IMR-90 (cell line): ENCODE results near the gene IBA57. TPM values are rescaled to one million over a fixed set of nuclear protein-coding genes. Genes with fewer than 3 reads are reported as not detected.

Experiments used
- ATAC-seq: fragments of 200-7000 bp; cut with Tn5 transposase; 2 replicates; pipeline ENCODE4 v1.9.1; 2020; ENCODE audit warnings: low read depth, mild to moderate bottlenecking, moderate library complexity
- BruUV-seq: library from RNA; stranded (reverse); fragments of 400-500 nt; replicated peaks from 2 replicates; lab custom pipeline; 2021; lab: Mats Ljungman, UMichigan
- CTCF ChIA-PET: fragments of 300-600 bp; formaldehyde crosslinking; extraction: SDS; loops from one replicate; lab custom pipeline; 2021; ENCODE audit warnings: antibody characterized with exemption; lab: Yijun Ruan, JAX
- POLR2A ChIA-PET: fragments of 300-600 bp; sonication (Branson Sonifier 250); formaldehyde crosslinking; loops from one replicate; lab custom pipeline; 2022; ENCODE audit warnings: antibody characterized with exemption; ENCODE audit not compliant: unreplicated experiment; lab: Charles Lee
- DNase-seq: peaks from one replicate; pipeline ENCODE4 v3.0.0; 2013
- H2AFZ ChIP-seq: replicated peaks from 2 replicates; pipeline ENCODE3; 2013; ENCODE audit warnings: low read length, mild to moderate bottlenecking; ENCODE audit not compliant: poor library complexity
- H2AK5ac ChIP-seq: 2 replicates; pipeline ENCODE4 v1.6.1; 2013; ENCODE audit warnings: low read depth, low read length, inconsistent platforms
- H2AK9ac ChIP-seq: replicated peaks from 2 replicates; pipeline ENCODE3; 2013; ENCODE audit warnings: mild to moderate bottlenecking, low read depth, low read length, moderate library complexity; ENCODE audit not compliant: poor library complexity
- H2BK120ac ChIP-seq: 2 replicates; pipeline ENCODE4 v1.6.1; 2013; ENCODE audit warnings: low read depth, low read length, inconsistent platforms
- H2BK15ac ChIP-seq: 3 replicates; pipeline ENCODE4 v1.6.1; 2013; ENCODE audit warnings: low read depth, low read length, inconsistent platforms
- H2BK20ac ChIP-seq: 2 replicates; pipeline ENCODE4 v1.6.1; 2013; ENCODE audit warnings: low read depth, mild to moderate bottlenecking, inconsistent platforms, low read length, moderate library complexity
- H2BK5ac ChIP-seq: 2 replicates; pipeline ENCODE4 v1.6.1; 2013; ENCODE audit warnings: mild to moderate bottlenecking, low read depth, low read length, inconsistent platforms; ENCODE audit not compliant: poor library complexity, severe bottlenecking
- H3K14ac ChIP-seq: replicated peaks from 2 replicates; pipeline ENCODE4 v1.6.1; 2013; ENCODE audit warnings: low read depth, low read length, inconsistent platforms
- H3K18ac ChIP-seq: 2 replicates; pipeline ENCODE4 v1.6.1; 2013; ENCODE audit warnings: low read depth, low read length, control low read depth
- H3K23ac ChIP-seq: 2 replicates; pipeline ENCODE4 v1.6.1; 2013; ENCODE audit warnings: low read depth, low read length, inconsistent platforms
- H3K27ac ChIP-seq: 2 replicates; pipeline ENCODE4 v1.5.1; 2013; ENCODE audit warnings: mild to moderate bottlenecking, control low read depth, low read length; ENCODE audit not compliant: insufficient read depth
- H3K27me3 ChIP-seq: 2 replicates; pipeline ENCODE4 v1.6.1; 2013; ENCODE audit warnings: low read length; ENCODE audit not compliant: control insufficient read depth, insufficient read depth
- H3K36me3 ChIP-seq: 2 replicates; pipeline ENCODE4 v1.6.1; 2013; ENCODE audit warnings: low read length, mixed read lengths; ENCODE audit not compliant: control insufficient read depth, insufficient read depth
- H3K4ac ChIP-seq: 2 replicates; pipeline ENCODE4 v1.6.1; 2013; ENCODE audit warnings: low read depth, low read length, inconsistent platforms
- H3K4me1 ChIP-seq: 2 replicates; pipeline ENCODE4 v1.6.1; 2013; ENCODE audit warnings: low read length, mixed read lengths; ENCODE audit not compliant: control insufficient read depth, insufficient read depth
- H3K4me2 ChIP-seq: 2 replicates; pipeline ENCODE4 v1.6.1; 2013; ENCODE audit warnings: low read depth, mild to moderate bottlenecking, control low read depth, low read length, moderate library complexity
- H3K4me3 ChIP-seq: 2 replicates; pipeline ENCODE4 v1.5.1; 2013; ENCODE audit warnings: low read depth, mild to moderate bottlenecking, control low read depth, low read length, moderate library complexity; ENCODE audit not compliant: insufficient read depth
- H3K56ac ChIP-seq: 2 replicates; pipeline ENCODE4 v1.6.1; 2013; ENCODE audit warnings: low read length, inconsistent platforms; ENCODE audit not compliant: insufficient read depth; ENCODE audit errors: extremely low read depth
- H3K79me1 ChIP-seq, 2 experiments: 2 replicates each; pipeline ENCODE4 v1.6.1; 2013; ENCODE audit warnings: low read length in 2 of 2, inconsistent platforms in 1 of 2, low read depth in 1 of 2
- H3K9ac ChIP-seq: 2 replicates; pipeline ENCODE4 v1.6.1; 2013; ENCODE audit warnings: low read depth, low read length, control low read depth
- H3K9me1 ChIP-seq: 2 replicates; pipeline ENCODE4 v1.6.1; 2013; ENCODE audit warnings: low read length, inconsistent platforms; ENCODE audit not compliant: insufficient read depth
- H3K9me3 ChIP-seq: 2 replicates; pipeline ENCODE4 v1.6.1; 2013; ENCODE audit warnings: low read length; ENCODE audit not compliant: control insufficient read depth, insufficient read depth
- H4K20me1 ChIP-seq: 2 replicates; pipeline ENCODE4 v1.6.1; 2013; ENCODE audit warnings: low read length, inconsistent platforms; ENCODE audit not compliant: insufficient read depth
- H4K5ac ChIP-seq: 2 replicates; pipeline ENCODE4 v1.6.1; 2013; ENCODE audit warnings: mild to moderate bottlenecking, low read depth, low read length, control low read depth
- H4K8ac ChIP-seq, 2 experiments: 2 replicates each; pipeline ENCODE4 v1.6.1; 2013; ENCODE audit warnings: low read depth in 2 of 2, low read length in 2 of 2, control low read depth in 1 of 2, inconsistent platforms in 1 of 2
- H4K91ac ChIP-seq: 2 replicates; pipeline ENCODE4 v1.6.1; 2013; ENCODE audit warnings: low read depth, low read length, inconsistent platforms; ENCODE audit not compliant: insufficient read depth
- BHLHE40 ChIP-seq: fragments of 150-350 bp; IDR thresholded peaks from 2 replicates; pipeline ENCODE4 v1.6.1; 2016; ENCODE audit warnings: mild to moderate bottlenecking, low read depth, low read length
- CEBPB ChIP-seq: IDR thresholded peaks from 2 replicates; pipeline ENCODE4 v1.6.1; 2012; ENCODE audit warnings: low read depth, low read length, improper control_type of control experiment
- CHD1 ChIP-seq: IDR thresholded peaks from 2 replicates; pipeline ENCODE4 v1.6.1; 2012; ENCODE audit warnings: low read depth, low read length, improper control_type of control experiment
- CTCF ChIP-seq: conservative IDR thresholded peaks from 2 replicates; pipeline ENCODE4 v1.5.1; 2012; ENCODE audit warnings: mild to moderate bottlenecking, low read depth, low read length, improper control_type of control experiment
- ELK1 ChIP-seq: fragments of 150-350 bp; IDR thresholded peaks from 2 replicates; pipeline ENCODE4 v1.6.1; 2016; ENCODE audit warnings: low read depth, mild to moderate bottlenecking, low read length, moderate library complexity, borderline replicate concordance
- FOS ChIP-seq: fragments of 150-350 bp; IDR thresholded peaks from 2 replicates; pipeline ENCODE4 v1.6.1; 2016; ENCODE audit warnings: low read depth, low read length
- MAFK ChIP-seq: IDR thresholded peaks from 2 replicates; pipeline ENCODE4 v1.6.1; 2012; ENCODE audit warnings: low read depth, low read length, improper control_type of control experiment
- MAZ ChIP-seq: IDR thresholded peaks from 2 replicates; pipeline ENCODE4 v1.6.1; 2012; ENCODE audit warnings: low read depth, mild to moderate bottlenecking, low read length, improper control_type of control experiment, moderate library complexity, borderline replicate concordance
- MXI1 ChIP-seq: IDR thresholded peaks from 2 replicates; pipeline ENCODE4 v1.6.1; 2012; ENCODE audit warnings: low read depth, mild to moderate bottlenecking, low read length, moderate library complexity, borderline replicate concordance
- NFE2L2 ChIP-seq: fragments of 150-350 bp; IDR thresholded peaks from 2 replicates; pipeline ENCODE4 v1.6.1; 2016; ENCODE audit warnings: low read depth, mild to moderate bottlenecking, low read length
- POLR2A ChIP-seq: IDR thresholded peaks from 2 replicates; pipeline ENCODE4 v1.6.1; 2012; ENCODE audit warnings: mild to moderate bottlenecking, low read depth, low read length
- RAD21 ChIP-seq: IDR thresholded peaks from 2 replicates; pipeline ENCODE4 v1.6.1; 2012; ENCODE audit warnings: low read length, improper control_type of control experiment
- RCOR1 ChIP-seq: IDR thresholded peaks from 2 replicates; pipeline ENCODE4 v1.6.1; 2012; ENCODE audit warnings: mild to moderate bottlenecking, low read length, improper control_type of control experiment; ENCODE audit not compliant: insufficient replicate concordance
- RFX5 ChIP-seq: IDR thresholded peaks from 2 replicates; pipeline ENCODE4 v1.8.0; 2012; ENCODE audit warnings: low read depth, mild to moderate bottlenecking, low read length, moderate library complexity
- SMC3 ChIP-seq: fragments of 150-350 bp; IDR thresholded peaks from 2 replicates; pipeline ENCODE4 v1.6.1; 2016; ENCODE audit warnings: low read depth, mild to moderate bottlenecking, antibody characterized with exemption, low read length, moderate library complexity
- USF2 ChIP-seq: fragments of 150-350 bp; IDR thresholded peaks from 2 replicates; pipeline ENCODE4 v1.6.1; 2017; ENCODE audit warnings: mild to moderate bottlenecking, antibody characterized with exemption, low read length, low read depth
- WGBS, 2 experiments: methylation state at CpG; one replicate each; pipeline versions ENCODE4 v1.1.5 to v1.1.7; 2013; ENCODE audit warnings: missing lambda C conversion rate in 2 of 2; ENCODE audit not compliant: insufficient read length in 1 of 2; ENCODE audit errors: extremely low coverage in 2 of 2; 5-methylcytosine and 5-hydroxymethylcytosine counted together
- dilution Hi-C: fragments of 300-500 bp; cut with HindIII; formaldehyde crosslinking; loops from one replicate; pipeline ENCODE4 v1.14.3; 2018; ENCODE audit warnings: low sequenced_read_pairs; ENCODE audit not compliant: unreplicated experiment
- in situ Hi-C: fragments of 300-500 bp; cut with MboI; formaldehyde crosslinking; loops from 3 replicates; pipeline ENCODE4 v1.14.3; 2019; ENCODE audit warnings: low sequenced_read_pairs, inconsistent platforms, mixed read lengths
- intact Hi-C: fragments of 100-400 bp; cut with micrococcal nuclease; formaldehyde crosslinking; loops from 2 replicates; pipeline ENCODE4 v1.10.0; 2022
- polyA plus RNA-seq, 3 experiments: library from polyadenylated mRNA; depleted of rRNA; stranded (reverse); fragments of >200 nt; gene quantifications; 2 replicates each; pipeline ENCODE4 v1.2.3, GENCODE V29; 2012; ENCODE audit warnings: low replicate concordance in 1 of 3
- total RNA-seq: library from RNA; depleted of rRNA; stranded (reverse); fragments of >200 nt; gene quantifications from 2 replicates; pipeline ENCODE4 v1.2.3, GENCODE V29; 2012

IBA57 gene
- total and polyA plus RNA-seq, 2 of the 4 experiments (the other 2 are of a cell fraction), result 2.0 to 2.6 TPM

DNA sequence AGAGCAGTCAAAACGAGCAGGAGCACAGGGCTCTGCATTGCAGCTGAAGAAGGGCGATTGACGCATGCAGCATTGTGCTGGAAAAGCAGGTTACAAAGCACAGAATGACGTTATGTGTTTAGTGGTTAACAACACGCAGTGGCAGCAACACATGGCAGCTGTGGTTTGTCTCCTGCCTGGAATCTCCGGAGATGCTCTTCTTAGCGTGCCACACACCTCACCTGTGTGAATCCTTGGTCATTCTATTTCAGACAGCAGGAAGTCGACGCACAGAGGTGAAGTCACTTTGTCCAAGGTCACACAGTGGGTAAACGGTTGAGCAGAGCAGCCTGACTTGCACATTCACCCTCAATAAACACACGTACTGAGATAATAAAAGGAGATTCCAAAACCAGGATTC is 56.9 kb downstream of the IBA57 start:
- H3K9ac ChIP-seq, result no peak overlapping the region
- ATAC-seq (no peak), DNase-seq (no peak)
- intact Hi-C loops (no loop called here), dilution Hi-C loops (no loop called here), in situ Hi-C loops (no loop called here)
- H2AK9ac ChIP-seq, result no peak overlapping the region
- BruUV-seq, result no TSS peak
- H4K91ac ChIP-seq, result no peak overlapping the region
- H3K4ac ChIP-seq, result no peak overlapping the region
- no peaks in the 10 kb centered on the region; the same call in 1 of the 2 replicates for H4K20me1 ChIP-seq
- H2BK20ac ChIP-seq, result no peak overlapping the region
- no peak for TF ChIP-seq RAD21
- no peak for TF ChIP-seq SMC3
- no peak for TF ChIP-seq USF2
- no peak for TF ChIP-seq RFX5
- TF ChIP-seq MAFK, result no peak
- no peak for TF ChIP-seq BHLHE40
- no peak for TF ChIP-seq NFE2L2
- no peak for TF ChIP-seq ELK1
- TF ChIP-seq RCOR1, result no peak
- TF ChIP-seq POLR2A, result no peak
- no peak for TF ChIP-seq CHD1
- TF ChIP-seq MAZ, result no peak
- TF ChIP-seq MXI1, result no peak
- no peak for TF ChIP-seq CEBPB
- no peak for TF ChIP-seq FOS
- TF ChIP-seq CTCF, result no peak
- H3K14ac ChIP-seq, result no peak overlapping the region
- no peak overlapping the region for H4K8ac ChIP-seq
- POLR2A ChIA-PET, result no interaction called here
- H3K9me3 ChIP-seq, result peaks cover 9% of the 10 kb centered on the region
- H2BK15ac ChIP-seq, result no peak overlapping the region
- CTCF ChIA-PET, result no interaction called here
- H3K4me3 ChIP-seq, result no peak overlapping the region
- H3K56ac ChIP-seq, result no peak overlapping the region
- H2AK5ac ChIP-seq, result no peak overlapping the region
- no peaks in the 10 kb centered on the region for H3K27me3 ChIP-seq
- H3K23ac ChIP-seq, result no peak overlapping the region
- peaks cover 11% of the 10 kb centered on the region for H3K4me1 ChIP-seq
- H2BK5ac ChIP-seq, result no peak overlapping the region
- no peak overlapping the region for H3K18ac ChIP-seq
- peaks cover 4 to 13% of the 10 kb centered on the region in 2 experiments; a peak in 3 of 4 replicates for H3K79me1 ChIP-seq
- no peak overlapping the region for H4K5ac ChIP-seq
- H2AFZ ChIP-seq, result no peak overlapping the region
- H3K36me3 ChIP-seq, result peaks cover 49% of the 10 kb centered on the region
- no peak overlapping the region for H2BK120ac ChIP-seq
- no peak overlapping the region for H3K4me2 ChIP-seq
- H3K9me1 ChIP-seq, result peaks cover 5% of the 10 kb centered on the region; the same call in 1 of the 2 replicates
- 82% methylated on average over 6 of the region's 11 CpGs; no CpG with 5 or more reads in 1 of the 2 experiments for WGBS, 2 experiments
- no peak overlapping the region for H3K27ac ChIP-seq
